Measurements from ENCODE around the gene PRKCE. TPM values are rescaled to one million over a fixed set of nuclear protein-coding genes. Genes with fewer than 3 reads are reported as not detected.

The PRKCE gene
- total RNA-seq, 1 experiment from 2014 or later, result 1.3 TPM

DNA sequence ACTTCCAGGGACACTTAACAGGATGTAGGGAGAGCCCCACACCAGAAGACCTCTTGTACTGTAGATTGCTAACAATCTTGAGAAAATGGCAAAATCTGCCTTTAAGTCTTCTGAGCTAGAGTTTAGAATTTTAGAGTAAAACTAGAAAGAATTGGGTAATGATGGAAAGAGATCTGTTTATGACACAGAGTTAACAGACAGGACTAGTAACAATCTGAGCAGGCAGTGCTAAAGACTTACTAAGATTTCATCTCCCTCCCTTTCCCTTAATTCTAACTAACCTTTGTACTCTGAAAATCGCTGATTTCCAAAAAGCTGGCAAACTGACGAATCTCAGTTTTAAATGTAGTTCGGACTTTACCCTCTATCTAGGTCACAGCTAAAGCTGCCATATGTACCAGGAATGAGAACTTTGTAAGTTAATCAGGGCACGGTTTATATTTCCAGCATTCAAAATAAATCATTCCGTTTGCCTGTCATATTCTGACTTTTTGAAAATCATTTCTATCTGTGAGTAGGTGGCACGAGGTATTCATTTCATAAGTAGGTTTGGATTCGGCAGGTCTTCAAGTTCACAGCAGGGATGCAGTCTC is 389.2 kb downstream of the PRKCE start:
- no peaks in the 10 kb centered on the region for H3K9me3 ChIP-seq (ENCODE audit: control insufficient read depth, low read depth, low read length)
- H3K4me3 Mint-ChIP-seq, result no peak overlapping the region
- no peaks in the 10 kb centered on the region for H3K23me2 ChIP-seq (ENCODE audit: insufficient read length, low read depth, low read length, poor library complexity, severe bottlenecking)
- no peaks in the 10 kb centered on the region for H4K20me1 ChIP-seq (ENCODE audit: control insufficient read depth, insufficient read depth, insufficient read length)
- no peak overlapping the region for H4K5ac ChIP-seq (ENCODE audit: insufficient read length, low read depth, low read length)
- H3K18ac ChIP-seq (ENCODE audit: insufficient read length, low read depth, low read length), result no peak overlapping the region
- H4K8ac ChIP-seq (replicated peaks; ENCODE audit: insufficient read length, low read depth, low read length), result no peak overlapping the region
- no peak overlapping the region for H2BK5ac ChIP-seq (ENCODE audit: insufficient read length, low read length)
- H2BK12ac ChIP-seq (ENCODE audit: insufficient read length, low read depth, low read length), result no peak overlapping the region
- no peak overlapping the region for H3T11ph ChIP-seq (ENCODE audit: low read length)
- H3K4me1 Mint-ChIP-seq, result peaks cover 4 to 6% of the 10 kb centered on the region in 2 experiments; a peak in 3 of 4 replicates
- no peak overlapping the region for H3K56ac ChIP-seq (ENCODE audit: insufficient read length, low read depth, low read length)
- H3K27ac Mint-ChIP-seq, result no peak overlapping the region
- no peaks in the 10 kb centered on the region for H3K79me2 ChIP-seq (ENCODE audit: insufficient read depth, low read length)
- H2BK15ac ChIP-seq (ENCODE audit: low read depth, low read length), result no peak overlapping the region
- H3K4me2 ChIP-seq (ENCODE audit: insufficient read depth, insufficient read length, low read length), result no peak overlapping the region
- no peaks in the 10 kb centered on the region; the same call in 1 of the 2 replicates for H3K27me3 Mint-ChIP-seq (ENCODE audit: low read depth)
- H2BK120ac ChIP-seq (ENCODE audit: low read depth, low read length, poor library complexity, severe bottlenecking), result no peak overlapping the region
- no peak overlapping the region for H2AFZ ChIP-seq (ENCODE audit: low read length)
- H4K91ac ChIP-seq (ENCODE audit: insufficient read length, low read depth, low read length), result no peak overlapping the region
- no CpG with 5 or more reads among the region's 7 CpGs for WGBS (ENCODE audit: extremely low coverage, insufficient read length, low lambda C conversion rate)
- H2AK5ac ChIP-seq (ENCODE audit: insufficient read length, low read length), result no peak overlapping the region
- no peak overlapping the region for H3K23ac ChIP-seq (ENCODE audit: insufficient read length, low read depth, low read length)
- no peak overlapping the region for H3K27ac ChIP-seq (ENCODE audit: insufficient read length, low read depth, low read length)
- H3K27me3 ChIP-seq (ENCODE audit: insufficient read depth, low read length), result no peaks in the 10 kb centered on the region
- no peak overlapping the region for H3K4ac ChIP-seq (ENCODE audit: low read depth, low read length)
- TF ChIP-seq CTCF (conservative IDR thresholded peaks at IDR 0.05), result no peak
- H3K9ac ChIP-seq (ENCODE audit: extremely low read depth, insufficient read length, low read length), result no peak overlapping the region
- no peaks in the 10 kb centered on the region for H3K36me3 Mint-ChIP-seq (ENCODE audit: insufficient read depth in 1 of 3, low read depth in 3 of 3)
- no peaks in the 10 kb centered on the region for H3K9me3 Mint-ChIP-seq
- H3K4me1 ChIP-seq (ENCODE audit: insufficient read depth, low read length), result no peaks in the 10 kb centered on the region
- H3K79me1 ChIP-seq (ENCODE audit: insufficient read depth, low read depth, low read length, poor library complexity, severe bottlenecking), result no peaks in the 10 kb centered on the region
- no peak overlapping the region for H2BK20ac ChIP-seq (ENCODE audit: low read depth, low read length, poor library complexity, severe bottlenecking)
- no peak for DNase-seq
- no peak overlapping the region for H3K14ac ChIP-seq (ENCODE audit: insufficient read depth, low read length)
